ENCODE results near the gene CMAS.

Gene CMAS

DNA sequence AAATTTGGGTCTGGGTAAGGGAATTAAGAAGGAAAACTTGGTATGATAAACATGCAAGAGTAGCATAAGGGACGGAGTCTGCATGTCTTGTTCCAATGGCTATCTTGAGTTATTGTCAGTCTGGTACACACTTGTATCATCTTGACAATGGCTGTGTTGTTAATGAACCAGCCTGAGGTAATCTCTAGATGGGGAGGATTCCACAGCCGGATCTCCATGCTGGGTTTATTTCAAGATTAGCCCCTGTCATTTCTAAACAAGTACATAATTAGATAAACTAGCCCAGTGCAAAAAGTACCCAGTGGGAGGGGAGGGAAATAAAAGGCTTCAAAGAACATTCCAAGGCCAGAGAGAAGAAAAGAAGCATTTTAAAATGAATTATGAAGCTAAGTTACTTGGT is 16.5 kb upstream of the CMAS start:
- TF ChIP-seq, protein P1, sequence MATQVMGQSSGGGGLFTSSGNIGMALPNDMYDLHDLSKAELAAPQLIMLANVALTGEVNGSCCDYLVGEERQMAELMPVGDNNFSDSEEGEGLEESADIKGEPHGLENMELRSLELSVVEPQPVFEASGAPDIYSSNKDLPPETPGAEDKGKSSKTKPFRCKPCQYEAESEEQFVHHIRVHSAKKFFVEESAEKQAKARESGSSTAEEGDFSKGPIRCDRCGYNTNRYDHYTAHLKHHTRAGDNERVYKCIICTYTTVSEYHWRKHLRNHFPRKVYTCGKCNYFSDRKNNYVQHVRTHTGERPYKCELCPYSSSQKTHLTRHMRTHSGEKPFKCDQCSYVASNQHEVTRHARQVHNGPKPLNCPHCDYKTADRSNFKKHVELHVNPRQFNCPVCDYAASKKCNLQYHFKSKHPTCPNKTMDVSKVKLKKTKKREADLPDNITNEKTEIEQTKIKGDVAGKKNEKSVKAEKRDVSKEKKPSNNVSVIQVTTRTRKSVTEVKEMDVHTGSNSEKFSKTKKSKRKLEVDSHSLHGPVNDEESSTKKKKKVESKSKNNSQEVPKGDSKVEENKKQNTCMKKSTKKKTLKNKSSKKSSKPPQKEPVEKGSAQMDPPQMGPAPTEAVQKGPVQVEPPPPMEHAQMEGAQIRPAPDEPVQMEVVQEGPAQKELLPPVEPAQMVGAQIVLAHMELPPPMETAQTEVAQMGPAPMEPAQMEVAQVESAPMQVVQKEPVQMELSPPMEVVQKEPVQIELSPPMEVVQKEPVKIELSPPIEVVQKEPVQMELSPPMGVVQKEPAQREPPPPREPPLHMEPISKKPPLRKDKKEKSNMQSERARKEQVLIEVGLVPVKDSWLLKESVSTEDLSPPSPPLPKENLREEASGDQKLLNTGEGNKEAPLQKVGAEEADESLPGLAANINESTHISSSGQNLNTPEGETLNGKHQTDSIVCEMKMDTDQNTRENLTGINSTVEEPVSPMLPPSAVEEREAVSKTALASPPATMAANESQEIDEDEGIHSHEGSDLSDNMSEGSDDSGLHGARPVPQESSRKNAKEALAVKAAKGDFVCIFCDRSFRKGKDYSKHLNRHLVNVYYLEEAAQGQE (IDR thresholded peaks at IDR 0.05; ENCODE audit: insufficient replicate concordance, low read depth) = no peak
- no peak for TF ChIP-seq POLR2AphosphoS5 (IDR thresholded peaks at IDR 0.05; ENCODE audit: low read depth)
- TF ChIP-seq, protein P2, sequence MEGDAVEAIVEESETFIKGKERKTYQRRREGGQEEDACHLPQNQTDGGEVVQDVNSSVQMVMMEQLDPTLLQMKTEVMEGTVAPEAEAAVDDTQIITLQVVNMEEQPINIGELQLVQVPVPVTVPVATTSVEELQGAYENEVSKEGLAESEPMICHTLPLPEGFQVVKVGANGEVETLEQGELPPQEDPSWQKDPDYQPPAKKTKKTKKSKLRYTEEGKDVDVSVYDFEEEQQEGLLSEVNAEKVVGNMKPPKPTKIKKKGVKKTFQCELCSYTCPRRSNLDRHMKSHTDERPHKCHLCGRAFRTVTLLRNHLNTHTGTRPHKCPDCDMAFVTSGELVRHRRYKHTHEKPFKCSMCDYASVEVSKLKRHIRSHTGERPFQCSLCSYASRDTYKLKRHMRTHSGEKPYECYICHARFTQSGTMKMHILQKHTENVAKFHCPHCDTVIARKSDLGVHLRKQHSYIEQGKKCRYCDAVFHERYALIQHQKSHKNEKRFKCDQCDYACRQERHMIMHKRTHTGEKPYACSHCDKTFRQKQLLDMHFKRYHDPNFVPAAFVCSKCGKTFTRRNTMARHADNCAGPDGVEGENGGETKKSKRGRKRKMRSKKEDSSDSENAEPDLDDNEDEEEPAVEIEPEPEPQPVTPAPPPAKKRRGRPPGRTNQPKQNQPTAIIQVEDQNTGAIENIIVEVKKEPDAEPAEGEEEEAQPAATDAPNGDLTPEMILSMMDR (IDR thresholded peaks at IDR 0.05; ENCODE audit: insufficient read depth, low read length) = no peak
- no peak for TF ChIP-seq SPI1 (IDR thresholded peaks at IDR 0.05; ENCODE audit: borderline replicate concordance, low read depth)
- no peak for TF ChIP-seq GABPA (IDR thresholded peaks at IDR 0.05; ENCODE audit: low read depth)
- no peak for DNase-seq (ENCODE audit: low read depth in 1 of 2, low spot score in 1 of 2)
- H3K27ac ChIP-seq (replicated peaks) = no peak overlapping the region

DNA sequence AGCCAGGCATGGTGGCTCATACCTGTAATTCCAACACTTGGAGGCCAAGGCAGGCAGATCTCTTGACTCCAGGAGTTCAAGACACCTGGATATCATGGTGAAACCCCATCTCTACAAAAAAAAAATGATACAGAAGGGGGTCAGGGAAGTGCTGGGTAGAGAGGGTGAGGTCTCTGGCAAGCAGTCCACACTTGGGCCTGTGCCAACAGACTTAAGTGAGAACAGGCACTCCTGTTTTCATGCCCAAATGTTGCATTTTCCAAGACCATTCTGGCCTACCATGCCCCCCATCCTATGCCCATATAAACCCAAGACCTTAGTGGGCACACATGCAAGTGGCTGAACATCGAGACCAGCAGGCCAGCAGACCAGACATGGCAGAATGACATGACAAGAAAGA is 16.0 kb upstream of the CMAS start:
- TF ChIP-seq SPI1 (IDR thresholded peaks at IDR 0.05; ENCODE audit: borderline replicate concordance, low read depth) = no peak
- TF ChIP-seq, protein P1 (IDR thresholded peaks at IDR 0.05; ENCODE audit: insufficient replicate concordance, low read depth) = no peak
- TF ChIP-seq, protein P2 (IDR thresholded peaks at IDR 0.05; ENCODE audit: insufficient read depth, low read length) = no peak
- no peak for DNase-seq (ENCODE audit: low read depth in 1 of 2, low spot score in 1 of 2)
- H3K27me3 ChIP-seq (ENCODE audit: insufficient read depth, poor library complexity, severe bottlenecking) = no peaks in the 10 kb centered on the region
- H3K4me3 ChIP-seq (replicated peaks; ENCODE audit: insufficient read depth, low read length) = no peak overlapping the region
- H3K27ac ChIP-seq (replicated peaks) = no peak overlapping the region

More for the DNA sequence above, 16.5 kb upstream of the CMAS start:
- H3K27me3 ChIP-seq (ENCODE audit: insufficient read depth, poor library complexity, severe bottlenecking) = no peaks in the 10 kb centered on the region
- no peak overlapping the region for H3K4me3 ChIP-seq (replicated peaks; ENCODE audit: insufficient read depth, low read length)

DNA sequence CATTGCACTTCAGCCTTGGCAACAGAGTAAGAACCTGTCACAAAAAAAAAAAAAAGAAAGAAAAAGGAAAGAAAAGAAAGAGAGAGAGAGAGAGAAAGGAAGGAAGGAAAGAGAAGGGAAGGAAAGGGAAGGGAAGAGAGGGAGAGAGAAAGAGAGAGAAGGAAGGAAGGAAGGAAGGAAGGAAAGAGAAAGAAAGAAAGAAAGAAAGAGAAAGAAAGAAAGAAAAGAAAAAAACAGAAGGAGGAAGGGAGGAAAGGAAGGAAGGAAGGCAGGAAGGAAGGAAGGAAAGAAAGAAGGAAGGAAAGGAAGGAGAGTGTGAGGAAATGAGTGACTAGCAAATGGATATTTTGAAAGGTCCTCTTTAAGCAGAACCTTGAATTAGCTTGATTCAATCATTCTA is 13.3 kb upstream of the CMAS start:
- TF ChIP-seq, protein P2 (IDR thresholded peaks at IDR 0.05; ENCODE audit: insufficient read depth, low read length) = no peak
- TF ChIP-seq, protein P1 (IDR thresholded peaks at IDR 0.05; ENCODE audit: insufficient replicate concordance, low read depth) = no peak
- TF ChIP-seq GABPA (IDR thresholded peaks at IDR 0.05; ENCODE audit: low read depth) (no peak), POLR2AphosphoS5 (IDR thresholded peaks at IDR 0.05; ENCODE audit: low read depth) (no peak), SPI1 (IDR thresholded peaks at IDR 0.05; ENCODE audit: borderline replicate concordance, low read depth) (no peak)
- Histone ChIP-seq H3K4me3 (replicated peaks; ENCODE audit: insufficient read depth, low read length) (no peak overlapping the region), H3K27ac (replicated peaks) (no peak overlapping the region), H3K27me3 (ENCODE audit: insufficient read depth, poor library complexity, severe bottlenecking) (no peaks in the 10 kb centered on the region)
- DNase-seq (ENCODE audit: low read depth in 1 of 2, low spot score in 1 of 2) = no peak

Measured in HL-60 (cell line).